Nephron progenitor cell (in vitro differentiated cells): ENCODE results near the gene PDZRN3.

ENCODE experiments used
- DNase-seq: peaks from one replicate; pipeline ENCODE4 v3.0.0; 2021
- H3K27ac Mint-ChIP-seq: 2 replicates; pipeline ENCODE4 v1.8.0; 2021; ENCODE audit warnings: mild to moderate bottlenecking, moderate library complexity, mixed read lengths
- H3K27me3 Mint-ChIP-seq: 2 replicates; pipeline ENCODE4 v1.8.0; 2021; ENCODE audit warnings: mild to moderate bottlenecking, low read depth, mixed read lengths; ENCODE audit not compliant: poor library complexity
- H3K36me3 Mint-ChIP-seq: 2 replicates; pipeline ENCODE4 v1.8.0; 2021; ENCODE audit warnings: low read depth, mixed read lengths
- H3K4me1 Mint-ChIP-seq: 2 replicates; pipeline ENCODE4 v1.8.0; 2021; ENCODE audit warnings: mixed read lengths
- H3K4me3 Mint-ChIP-seq: 2 replicates; pipeline ENCODE4 v1.8.0; 2021; ENCODE audit warnings: mild to moderate bottlenecking, moderate library complexity, mixed read lengths
- H3K9me3 Mint-ChIP-seq: 2 replicates; pipeline ENCODE4 v1.8.0; 2021; ENCODE audit warnings: mild to moderate bottlenecking, moderate library complexity, mixed read lengths
- TF ChIP-seq, protein P1 (sequence below): fragments of 200-600 bp; sonication (generic); IDR thresholded peaks from 2 replicates; pipeline ENCODE4 v1.5.0; 2021; ENCODE audit warnings: antibody characterized with exemption

The PDZRN3 gene

DNA sequence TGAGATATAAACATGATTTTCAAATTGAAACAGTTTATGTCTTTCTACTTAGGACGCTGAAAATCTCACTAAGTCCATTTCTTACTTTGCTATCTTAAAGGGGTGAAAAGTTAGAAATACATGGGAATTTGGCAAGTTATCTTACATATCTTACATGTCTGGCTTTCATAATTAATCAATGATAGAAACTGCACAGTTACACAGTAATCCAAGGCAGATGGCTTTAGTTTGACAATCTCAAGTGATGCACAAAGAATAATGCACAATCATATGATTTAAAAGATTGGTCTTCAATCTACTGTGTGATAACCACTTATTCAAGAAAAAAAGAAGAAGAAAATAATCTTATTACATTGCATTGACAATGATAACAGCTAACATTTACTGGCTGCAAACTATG, 14.2 kb downstream of the PDZRN3 start:
- Mint-ChIP-seq H3K27me3 (peaks cover 2% of the 10 kb centered on the region), H3K9me3 (no peaks in the 10 kb centered on the region), H3K36me3 (peaks cover 32% of the 10 kb centered on the region), H3K27ac (no peak overlapping the region), H3K4me1 (peaks cover 19% of the 10 kb centered on the region), H3K4me3 (no peak overlapping the region)
- TF ChIP-seq, protein P1, sequence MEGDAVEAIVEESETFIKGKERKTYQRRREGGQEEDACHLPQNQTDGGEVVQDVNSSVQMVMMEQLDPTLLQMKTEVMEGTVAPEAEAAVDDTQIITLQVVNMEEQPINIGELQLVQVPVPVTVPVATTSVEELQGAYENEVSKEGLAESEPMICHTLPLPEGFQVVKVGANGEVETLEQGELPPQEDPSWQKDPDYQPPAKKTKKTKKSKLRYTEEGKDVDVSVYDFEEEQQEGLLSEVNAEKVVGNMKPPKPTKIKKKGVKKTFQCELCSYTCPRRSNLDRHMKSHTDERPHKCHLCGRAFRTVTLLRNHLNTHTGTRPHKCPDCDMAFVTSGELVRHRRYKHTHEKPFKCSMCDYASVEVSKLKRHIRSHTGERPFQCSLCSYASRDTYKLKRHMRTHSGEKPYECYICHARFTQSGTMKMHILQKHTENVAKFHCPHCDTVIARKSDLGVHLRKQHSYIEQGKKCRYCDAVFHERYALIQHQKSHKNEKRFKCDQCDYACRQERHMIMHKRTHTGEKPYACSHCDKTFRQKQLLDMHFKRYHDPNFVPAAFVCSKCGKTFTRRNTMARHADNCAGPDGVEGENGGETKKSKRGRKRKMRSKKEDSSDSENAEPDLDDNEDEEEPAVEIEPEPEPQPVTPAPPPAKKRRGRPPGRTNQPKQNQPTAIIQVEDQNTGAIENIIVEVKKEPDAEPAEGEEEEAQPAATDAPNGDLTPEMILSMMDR = no peak
- DNase-seq = no peak

- Mint-ChIP-seq H3K27me3 (peaks cover 2% of the 10 kb centered on the region), H3K4me3 (no peak overlapping the region), H3K9me3 (no peaks in the 10 kb centered on the region), H3K4me1 (peaks cover 15% of the 10 kb centered on the region), H3K36me3 (peaks cover 28% of the 10 kb centered on the region), H3K27ac (peak overlapping the region; percentile 38)
- DNase-seq = no peak
- TF ChIP-seq, protein P1 = no peak
These were observed 15.1 kb downstream of the PDZRN3 start for GRCh38 chr3:73609655-73610054.

DNA sequence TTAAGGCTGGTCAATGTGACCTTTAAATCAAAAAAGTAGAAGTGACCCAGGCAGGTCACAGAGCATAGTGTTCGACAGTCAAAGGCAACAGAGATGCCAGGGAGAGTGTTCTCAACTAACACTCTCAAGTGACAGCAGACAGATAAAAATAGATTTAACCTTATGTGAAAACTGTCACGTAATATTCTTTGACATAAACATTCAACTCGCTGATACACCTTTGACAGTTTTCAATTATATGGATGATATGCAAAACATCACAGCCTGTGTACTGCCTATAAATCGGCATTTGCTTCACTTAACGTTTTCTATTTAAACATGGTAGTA, 15.5 kb downstream of the PDZRN3 start:
- H3K9me3 Mint-ChIP-seq = no peaks in the 10 kb centered on the region
- DNase-seq = no peak
- peaks cover 28% of the 10 kb centered on the region for H3K36me3 Mint-ChIP-seq
- peaks cover 11% of the 10 kb centered on the region for H3K4me1 Mint-ChIP-seq
- peaks cover 2% of the 10 kb centered on the region for H3K27me3 Mint-ChIP-seq
- H3K4me3 Mint-ChIP-seq = peak overlapping the region; percentile 9
- TF ChIP-seq, protein P1 = no peak
- peak overlapping the region; percentile 92 for H3K27ac Mint-ChIP-seq

DNA sequence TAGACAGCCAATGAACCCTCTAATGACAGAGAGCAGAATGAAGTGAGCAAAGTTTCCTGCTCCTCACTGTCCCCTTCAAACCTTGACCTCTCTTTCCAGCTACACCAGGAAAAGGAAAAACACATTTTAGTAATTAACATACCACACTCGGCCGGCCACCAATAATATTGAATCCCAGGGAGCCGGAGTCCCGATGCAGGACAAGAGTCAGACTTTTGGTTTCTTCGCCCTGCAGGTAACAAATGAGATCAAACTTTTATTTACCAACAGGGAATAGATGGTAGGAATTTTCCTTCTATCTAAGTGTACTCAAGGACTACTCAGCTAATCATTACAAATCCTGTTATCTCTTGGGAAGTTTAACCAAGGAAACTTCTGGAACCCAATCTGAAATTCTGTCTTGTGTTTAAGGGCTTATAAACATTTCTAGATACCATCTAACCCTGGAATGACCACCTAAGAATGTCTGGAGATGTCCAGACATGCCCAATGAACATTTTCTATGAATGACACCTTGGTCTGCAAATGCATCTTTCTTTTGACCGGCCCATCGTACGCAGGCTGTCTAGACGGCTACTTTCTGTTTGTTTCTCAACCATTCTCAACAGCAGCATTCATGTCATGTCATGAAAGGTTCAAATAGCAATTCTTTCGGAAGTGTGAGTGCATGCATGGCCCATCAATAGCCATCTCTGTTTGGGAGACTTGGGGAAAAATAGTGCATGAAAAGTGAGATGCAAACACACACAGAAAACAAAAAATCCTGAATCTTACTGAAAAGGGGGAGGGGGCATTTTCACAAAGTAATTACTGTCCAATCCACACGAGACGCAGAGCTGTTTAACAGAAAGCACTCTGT, 16.1 kb downstream of the PDZRN3 start:
- peak overlapping the region; percentile 9 for H3K4me3 Mint-ChIP-seq
- peaks cover 28% of the 10 kb centered on the region for H3K36me3 Mint-ChIP-seq
- TF ChIP-seq, protein P1 = no peak
- H3K9me3 Mint-ChIP-seq = no peaks in the 10 kb centered on the region
- peaks cover 8% of the 10 kb centered on the region for H3K4me1 Mint-ChIP-seq
- no peak for DNase-seq
- peaks cover 2% of the 10 kb centered on the region for H3K27me3 Mint-ChIP-seq
- peak overlapping the region; percentile 92 for H3K27ac Mint-ChIP-seq

- TF ChIP-seq, protein P1 = no peak
- peak overlapping the region; percentile 82 for H3K27ac Mint-ChIP-seq
- H3K27me3 Mint-ChIP-seq = peaks cover 2% of the 10 kb centered on the region
- H3K4me3 Mint-ChIP-seq = no peak overlapping the region
- H3K9me3 Mint-ChIP-seq = no peaks in the 10 kb centered on the region
- H3K4me1 Mint-ChIP-seq = no peaks in the 10 kb centered on the region
- peaks cover 19% of the 10 kb centered on the region for H3K36me3 Mint-ChIP-seq
- no peak for DNase-seq
These were observed 18.9 kb downstream of the PDZRN3 start for GRCh38 chr3:73605861-73606260.

DNA sequence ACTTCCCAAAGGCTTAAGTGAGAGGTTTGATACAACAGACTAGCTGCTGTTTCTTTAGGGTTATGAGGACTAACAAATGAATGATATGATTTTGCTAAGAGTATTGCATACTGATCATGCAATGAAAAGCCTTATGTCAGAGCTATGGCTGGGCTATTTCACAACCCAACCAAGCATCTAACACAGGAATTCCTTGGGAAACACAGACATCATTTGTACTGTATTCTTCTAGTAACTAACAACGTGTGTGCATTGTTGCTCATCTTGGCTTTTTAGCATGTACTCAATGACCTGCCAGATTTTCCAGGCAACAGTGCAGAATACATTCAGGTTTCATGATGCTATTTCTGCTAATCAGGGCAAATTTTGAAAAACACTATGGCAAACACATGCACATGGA, 19.3 kb downstream of the PDZRN3 start:
- Mint-ChIP-seq H3K4me1 (no peaks in the 10 kb centered on the region), H3K9me3 (no peaks in the 10 kb centered on the region), H3K4me3 (no peak overlapping the region), H3K27ac (no peak overlapping the region), H3K27me3 (peaks cover 2% of the 10 kb centered on the region), H3K36me3 (peaks cover 21% of the 10 kb centered on the region)
- TF ChIP-seq, protein P1 = no peak
- DNase-seq = no peak
